GM12865 (cell line): ENCODE results near the gene RSAD2.
"Not testable (repeated sequence)": the region's sequence is repeated elsewhere in the genome, so short reads cannot be mapped to it uniquely, and the experiment has no call there.

Experiments used
- DNase-seq: peaks from one replicate; pipeline ENCODE4 v3.0.0; 2010; ENCODE audit warnings: low read depth
- H3K4me3 ChIP-seq: 2 replicates; pipeline ENCODE4 v1.5.1; 2011; ENCODE audit warnings: mild to moderate bottlenecking, low read depth, low read length, control low read depth
- CTCF ChIP-seq: IDR thresholded peaks from 2 replicates; pipeline ENCODE4 v1.5.1; 2011; ENCODE audit warnings: low read length, control low read depth, low read depth, inconsistent platforms; ENCODE audit not compliant: insufficient read depth; ENCODE audit errors: missing control alignments

The RSAD2 gene

GRCh38 chr2:6934758-6935651, 57.4 kb downstream of the RSAD2 start:
- DNase-seq, result no peak
- H3K4me3 ChIP-seq, result no peak overlapping the region
- no peak for TF ChIP-seq CTCF

DNA sequence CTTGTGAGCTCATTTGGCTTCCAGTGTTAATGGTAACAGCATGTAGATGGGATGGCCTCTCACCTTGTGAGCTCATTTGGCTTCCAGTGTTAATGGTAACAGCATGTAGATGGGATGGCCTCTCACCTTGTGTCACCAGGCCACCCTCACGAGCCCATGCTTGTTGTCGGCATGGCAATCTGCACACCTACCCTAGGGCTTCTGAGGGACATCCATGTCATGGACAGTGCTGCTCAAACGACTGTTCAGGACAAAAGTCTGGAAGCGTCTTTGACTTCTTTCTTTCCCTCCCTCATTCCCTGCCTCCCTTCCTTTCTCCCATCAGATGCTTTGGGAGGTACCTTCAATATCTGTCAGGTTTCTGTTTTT, 58.1 kb downstream of the RSAD2 start:
- H3K4me3 ChIP-seq, DNase-seq: not testable (repeated sequence)

DNA sequence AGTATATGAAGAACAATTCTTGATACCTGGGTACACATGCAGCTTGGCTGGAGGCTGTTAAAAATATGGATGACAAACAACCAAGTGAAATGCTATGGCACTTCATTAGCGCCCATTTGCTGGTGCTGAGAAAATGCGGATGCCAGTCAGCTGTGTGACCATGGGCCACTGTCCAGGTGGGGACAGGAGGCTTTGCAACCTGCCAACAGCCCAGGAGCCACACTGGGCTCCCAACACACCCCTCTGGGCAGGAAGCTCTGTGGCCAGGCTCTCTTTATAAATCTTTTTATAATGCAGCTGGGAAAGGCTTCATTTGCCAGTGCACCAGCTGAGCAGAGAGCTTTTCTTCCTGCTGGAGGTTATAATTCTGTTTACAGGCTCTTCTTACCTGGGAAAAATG, 59.6 kb downstream of the RSAD2 start:
- no peak for TF ChIP-seq CTCF
- DNase-seq, result no peak
- H3K4me3 ChIP-seq, result no peak overlapping the region

DNA sequence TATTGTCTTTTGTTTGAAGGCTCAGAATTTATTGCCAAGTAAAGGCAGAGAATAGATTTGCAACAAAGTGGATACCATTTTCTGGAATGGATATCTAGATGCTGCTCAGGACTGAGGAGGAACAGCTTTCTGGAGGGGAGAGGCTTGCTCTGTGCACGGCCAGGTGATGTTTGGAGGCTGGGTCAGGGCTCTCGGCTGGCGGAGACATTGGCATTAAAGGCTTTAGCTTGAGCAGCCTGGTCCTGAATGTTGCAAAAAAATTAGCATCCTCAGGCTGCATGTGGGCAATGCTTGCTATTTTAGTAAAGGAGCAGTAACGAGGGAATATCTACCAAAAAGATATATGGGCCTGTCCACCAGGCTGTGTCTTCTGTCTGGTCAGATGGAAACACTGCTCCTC, 60.0 kb downstream of the RSAD2 start:
- no peak overlapping the region for H3K4me3 ChIP-seq
- TF ChIP-seq CTCF, result no peak
- no peak for DNase-seq

DNA sequence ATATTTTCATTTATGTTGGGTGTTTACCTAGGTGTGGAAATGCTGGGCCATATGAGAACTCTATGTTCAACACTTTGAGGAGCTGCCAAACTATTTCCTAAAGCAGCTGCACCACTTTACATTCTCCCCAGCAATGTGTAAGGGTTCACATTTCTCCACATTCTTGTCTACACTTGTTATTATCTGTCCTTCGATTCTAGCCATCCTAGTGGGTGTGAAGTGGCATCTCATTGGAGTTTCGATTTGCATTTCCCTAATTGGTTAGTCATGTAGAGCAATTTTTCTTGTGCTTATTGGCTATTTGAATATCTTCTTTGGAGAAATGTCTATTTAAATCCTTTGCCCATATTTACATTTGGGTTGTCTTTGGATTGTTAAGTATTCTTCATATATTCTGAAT, 61.5 kb downstream of the RSAD2 start:
- TF ChIP-seq CTCF, result no peak
- H3K4me3 ChIP-seq, result no peak overlapping the region
- DNase-seq, result no peak

DNA sequence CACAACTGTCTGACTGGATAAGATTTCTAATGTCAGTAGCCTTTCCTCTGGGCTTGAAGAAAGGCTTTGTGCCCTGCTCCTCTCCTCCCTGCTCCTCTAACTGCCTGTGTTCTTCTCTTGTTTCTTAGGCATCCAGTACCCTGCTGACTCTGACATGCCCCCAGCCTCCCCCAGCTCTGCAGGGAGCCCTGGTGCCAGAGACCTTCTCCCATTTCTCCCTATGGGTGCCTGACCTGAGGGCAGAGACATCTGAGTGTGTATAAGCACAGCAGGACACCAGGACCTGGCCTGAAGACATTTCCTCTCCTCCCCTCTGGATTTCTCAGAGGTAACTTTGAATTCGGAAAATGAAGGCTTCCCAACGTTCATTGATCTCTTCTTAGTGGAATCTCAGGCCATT, 63.2 kb downstream of the RSAD2 start:
- DNase-seq, result no peak
- no peak overlapping the region for H3K4me3 ChIP-seq
- TF ChIP-seq CTCF, result no peak

GRCh38 chr2:6941299-6942046, 63.9 kb downstream of the RSAD2 start:
- no peak for DNase-seq
- H3K4me3 ChIP-seq, result no peak overlapping the region
- TF ChIP-seq CTCF, result no peak
